Stimulated activated CD4-positive, alpha-beta T cell treated with anti-CD3 and anti-CD28 coated beads, TNF-alpha, amount 100 ng/mL, for 4 hours (primary cell): ENCODE results near the gene CACYBP.

Experiments used
- DNase-seq, 3 experiments: peaks; one replicate each; pipeline ENCODE4 v3.0.0-alpha.2; 2020; ENCODE audit warnings: low read depth in 3 of 3

The CACYBP gene, protein sequence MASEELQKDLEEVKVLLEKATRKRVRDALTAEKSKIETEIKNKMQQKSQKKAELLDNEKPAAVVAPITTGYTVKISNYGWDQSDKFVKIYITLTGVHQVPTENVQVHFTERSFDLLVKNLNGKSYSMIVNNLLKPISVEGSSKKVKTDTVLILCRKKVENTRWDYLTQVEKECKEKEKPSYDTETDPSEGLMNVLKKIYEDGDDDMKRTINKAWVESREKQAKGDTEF

DNA sequence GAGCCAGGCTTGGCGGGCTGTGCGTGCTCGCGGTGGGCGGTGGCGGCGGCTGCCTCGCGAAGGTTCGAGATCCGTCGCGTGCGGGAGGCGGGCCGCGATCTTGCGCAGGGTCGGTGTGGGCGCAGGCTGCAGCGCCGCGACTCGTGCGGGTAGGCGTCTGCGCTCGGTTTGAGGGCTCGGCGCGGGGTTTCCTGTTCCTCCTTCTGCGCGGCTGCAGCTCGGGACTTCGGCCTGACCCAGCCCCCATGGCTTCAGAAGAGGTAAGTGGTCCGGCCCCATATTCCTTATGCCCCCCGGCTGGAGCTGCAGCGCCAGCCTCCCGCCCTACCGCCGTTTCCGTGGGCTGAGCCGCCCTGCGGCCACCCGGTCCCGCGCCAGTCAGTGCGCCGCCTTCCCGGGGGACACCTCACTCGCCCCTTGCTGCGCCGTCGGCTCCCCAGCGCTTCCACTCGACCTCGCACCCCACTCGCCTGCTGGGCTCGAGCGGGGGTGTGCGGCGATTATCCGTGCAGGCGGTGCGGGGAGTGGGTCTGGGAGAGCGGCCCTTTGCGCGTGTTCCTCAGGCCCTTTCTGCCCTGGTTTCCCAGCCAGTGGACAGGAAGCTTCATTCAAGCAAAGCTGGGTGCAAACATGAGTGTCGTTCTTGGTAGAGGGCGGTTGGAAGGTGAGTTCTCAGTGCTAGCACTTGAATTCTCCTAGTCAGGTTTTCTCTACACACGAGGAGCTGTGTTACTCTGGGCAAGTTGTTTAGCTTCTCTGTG is at the start of gene CACYBP:
TSS of gene CACYBP (plus strand) at position 12 of the 761 bp plus-strand sequence. CDS start at position 246, 234 bp downstream.
- DNase-seq = peak in 1 of 3 experiments; percentile 19

DNA sequence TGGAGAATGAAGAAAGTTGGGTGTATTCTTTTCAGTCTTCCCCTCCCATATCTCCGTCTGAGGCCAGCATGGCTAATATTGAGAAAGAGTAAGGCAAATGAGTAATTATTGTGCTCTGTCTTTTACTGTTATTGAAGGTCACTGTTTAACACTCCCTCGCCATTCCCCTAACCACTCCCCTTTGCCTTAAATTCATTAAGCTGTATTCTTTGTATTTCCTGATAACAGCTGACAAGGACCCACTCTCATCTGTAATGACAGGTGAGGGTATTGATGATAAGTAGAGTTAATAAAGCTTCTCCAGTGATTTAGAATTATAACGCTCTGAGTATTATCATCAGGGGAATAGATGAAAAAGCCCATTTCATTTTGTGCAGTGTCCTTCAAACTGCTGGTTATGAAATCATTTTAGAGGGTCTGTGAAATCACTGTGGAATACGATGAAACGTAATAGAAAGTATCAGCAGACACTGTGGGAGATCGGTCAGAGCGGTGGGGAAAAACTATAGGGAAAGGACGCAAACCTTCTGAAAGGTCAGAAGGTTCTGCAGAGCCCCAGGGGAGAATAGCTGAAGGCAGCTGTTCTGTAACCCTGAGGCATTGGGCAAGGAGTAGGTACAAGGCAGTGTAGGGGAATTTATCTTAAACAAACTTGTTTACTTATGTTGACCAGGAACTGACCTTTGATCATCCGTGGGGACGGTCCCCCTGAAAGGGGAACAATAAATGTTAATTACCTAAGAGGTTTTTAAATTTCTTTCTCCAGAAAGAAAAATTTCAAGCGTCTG is 46.3 kb upstream of the CACYBP start:
- no peak for DNase-seq

DNA sequence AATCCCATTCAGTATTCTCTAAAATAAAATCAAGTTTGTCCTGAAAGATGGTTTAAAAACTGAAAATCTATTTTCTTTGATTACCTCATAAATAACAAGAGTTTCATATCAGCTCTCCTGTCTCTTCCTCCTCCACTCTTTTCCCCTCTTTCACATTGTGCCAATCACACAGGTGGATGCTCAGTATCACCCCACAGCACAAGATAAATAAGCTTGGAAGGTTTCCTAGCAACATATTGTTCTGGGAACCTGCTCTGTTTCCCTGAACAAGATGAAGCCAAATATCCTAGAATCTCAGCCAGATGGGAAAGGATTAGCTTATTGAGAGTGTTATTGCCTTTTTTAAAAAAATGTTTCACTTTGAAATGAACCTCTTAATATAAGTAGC is 45.7 kb upstream of the CACYBP start:
- DNase-seq = no peak

DNA sequence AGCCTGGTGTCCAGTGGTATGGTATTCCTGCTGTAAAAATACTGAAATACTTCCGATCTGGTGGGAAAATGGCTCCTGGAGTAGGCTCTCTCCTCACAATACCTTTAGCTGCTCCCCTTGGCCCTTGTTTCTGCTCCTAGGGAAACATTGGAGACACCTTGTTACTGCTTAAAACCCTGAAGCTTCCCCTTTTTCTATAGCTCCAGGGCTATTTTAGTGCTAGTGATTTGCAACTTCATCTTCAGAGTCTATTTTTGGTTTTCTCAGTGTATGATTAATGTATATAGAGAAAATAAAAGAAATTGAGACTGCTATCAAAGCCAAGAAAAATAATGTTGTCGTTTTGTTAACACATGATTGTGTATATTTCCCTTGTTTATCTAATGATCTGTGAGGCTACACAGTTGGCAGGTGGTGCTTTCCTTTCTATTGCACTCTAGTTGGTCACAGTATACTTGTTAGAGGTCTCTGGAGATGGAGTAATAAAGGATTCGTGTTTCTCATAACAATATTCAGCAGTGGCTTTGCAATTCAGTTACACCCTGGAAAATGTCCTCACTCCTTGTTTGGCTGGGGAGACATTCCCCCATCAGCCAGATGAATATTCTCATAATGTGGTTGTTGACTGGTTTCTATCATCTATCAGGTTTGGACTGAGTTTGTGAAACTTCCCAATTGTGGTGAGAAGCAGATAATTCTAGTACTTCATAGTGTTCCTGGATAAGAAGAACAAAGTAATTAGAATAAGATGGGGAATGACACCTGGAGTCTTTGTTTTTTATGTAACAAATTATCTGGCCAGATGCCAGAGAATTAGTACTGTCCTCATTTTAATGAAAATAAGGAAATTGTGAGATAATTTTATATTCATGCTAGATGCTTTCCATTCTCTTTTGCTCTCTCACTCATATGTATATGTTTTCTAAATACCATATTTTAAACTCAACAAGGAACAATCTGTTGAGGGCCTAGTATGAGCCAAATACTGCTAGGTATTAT is 44.8 kb upstream of the CACYBP start:
- DNase-seq = no peak

DNA sequence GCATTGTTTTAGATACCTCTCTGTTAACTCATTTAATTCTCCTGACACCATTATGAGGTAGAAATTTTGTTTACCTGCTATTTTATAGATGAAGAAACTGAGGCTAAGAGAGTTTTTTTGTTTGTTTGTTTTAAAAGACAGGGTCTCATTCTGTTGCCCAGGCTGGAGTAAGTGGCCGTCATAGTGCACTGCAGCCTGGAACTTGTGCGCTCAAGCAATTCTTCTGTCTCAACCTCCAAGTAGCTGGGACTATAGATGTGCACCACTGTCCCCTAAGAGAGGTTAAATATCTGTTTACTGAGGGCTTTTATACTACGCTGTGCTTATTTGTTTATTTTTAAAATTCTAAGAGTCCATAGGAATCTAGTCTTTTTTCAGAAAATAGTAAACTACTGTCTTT is 43.7 kb upstream of the CACYBP start:
- DNase-seq = no peak

DNA sequence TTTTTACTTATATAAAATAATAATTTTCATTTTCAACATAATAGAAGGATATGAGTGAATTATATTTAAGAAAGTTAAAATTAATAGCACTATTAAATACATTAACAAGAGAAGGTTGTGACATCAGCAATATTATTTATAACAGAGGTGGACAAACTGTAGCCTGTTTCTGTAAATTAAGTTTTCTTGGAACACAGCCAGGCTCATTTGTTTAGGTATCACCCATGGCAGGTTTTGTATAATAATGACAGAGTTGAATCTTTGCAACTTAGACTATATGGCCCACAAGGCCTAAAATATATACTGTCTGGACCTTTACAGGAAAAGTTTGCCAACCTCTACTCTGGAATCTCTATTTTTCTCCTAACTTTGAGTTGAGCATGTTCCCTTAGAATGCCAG is 42.8 kb upstream of the CACYBP start:
- no peak for DNase-seq

DNA sequence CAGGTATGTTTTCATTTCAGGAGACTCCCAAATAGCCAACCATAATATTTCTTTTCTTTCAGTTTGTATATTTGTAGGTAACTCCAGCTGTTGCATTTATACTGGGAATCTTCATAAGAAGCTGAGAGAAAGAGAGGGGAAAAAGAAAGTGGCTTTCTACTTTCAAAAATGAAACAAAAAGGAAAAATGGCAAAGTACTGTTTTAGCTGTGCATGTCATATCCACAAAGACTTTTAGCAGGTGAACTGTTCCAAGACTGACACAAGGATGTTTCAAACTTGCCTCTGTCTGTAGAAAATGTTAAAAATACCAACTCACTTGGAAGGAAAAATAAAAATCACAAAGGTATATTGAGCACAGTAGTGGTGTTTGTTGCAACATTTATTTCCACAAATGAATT is 41.9 kb upstream of the CACYBP start:
- no peak for DNase-seq

DNA sequence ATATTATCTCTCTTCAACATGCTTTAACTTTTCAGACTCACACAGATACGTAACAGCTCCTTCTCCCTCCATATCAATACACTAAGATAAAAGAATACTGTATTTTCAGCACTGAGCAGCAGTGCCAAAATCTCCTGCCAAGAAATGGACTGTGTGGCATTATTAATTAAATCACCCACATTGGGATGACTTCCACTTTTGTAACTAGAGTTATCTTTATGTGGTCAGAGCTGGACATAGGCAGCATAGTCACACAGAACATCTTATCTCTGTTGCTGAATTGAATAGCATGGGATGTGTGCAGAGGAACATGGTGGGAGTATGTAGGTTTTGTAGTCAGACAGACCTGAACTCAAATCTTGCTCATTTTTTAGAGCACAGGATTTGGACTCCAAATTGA is 41.4 kb upstream of the CACYBP start:
- DNase-seq = no peak

DNA sequence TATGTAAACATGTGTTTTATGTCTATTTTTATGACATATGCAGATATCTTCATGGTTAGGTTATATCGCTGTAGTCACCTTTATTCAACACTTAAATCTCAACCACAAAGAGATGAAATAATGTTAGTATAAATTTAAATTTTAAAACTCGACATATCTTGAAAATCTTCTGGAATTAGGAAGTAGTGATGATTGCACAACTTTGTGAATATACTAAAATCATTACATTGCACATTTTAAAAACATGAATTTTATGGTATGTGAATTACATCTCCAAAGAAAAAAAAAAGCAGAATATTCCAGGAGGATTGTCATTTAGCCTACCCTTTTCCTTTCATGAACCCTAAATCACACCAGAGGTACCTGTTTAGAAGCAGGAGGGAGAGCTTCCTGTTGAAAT is 39.4 kb upstream of the CACYBP start:
- no peak for DNase-seq

DNA sequence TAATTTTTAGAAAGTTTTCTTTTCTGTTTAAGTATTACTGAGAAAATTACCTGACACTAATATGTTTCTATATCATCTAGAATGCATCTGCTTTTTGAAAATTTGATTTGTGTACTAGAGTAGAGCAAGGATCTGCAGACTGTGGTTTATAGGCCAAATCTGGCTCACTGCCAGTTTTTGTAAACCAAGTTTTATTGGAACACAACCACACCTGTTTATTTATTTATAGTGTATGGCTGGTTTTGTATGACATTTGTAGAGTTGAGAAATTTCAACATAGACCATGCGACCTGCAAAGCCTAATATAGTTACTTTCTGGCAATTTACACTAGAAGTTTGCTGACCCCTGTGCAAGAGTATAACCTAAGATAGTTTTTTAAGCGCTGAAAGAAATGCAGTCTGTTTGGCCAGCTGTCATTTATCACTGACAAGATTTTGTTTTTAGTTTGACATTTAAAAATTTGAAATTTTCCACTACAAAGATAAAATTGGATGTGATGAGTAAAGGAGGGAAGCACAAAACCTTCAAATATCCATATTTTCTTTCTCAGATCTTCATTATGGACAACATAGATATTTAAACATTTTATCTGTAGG is 36.1 kb upstream of the CACYBP start:
- no peak for DNase-seq

DNA sequence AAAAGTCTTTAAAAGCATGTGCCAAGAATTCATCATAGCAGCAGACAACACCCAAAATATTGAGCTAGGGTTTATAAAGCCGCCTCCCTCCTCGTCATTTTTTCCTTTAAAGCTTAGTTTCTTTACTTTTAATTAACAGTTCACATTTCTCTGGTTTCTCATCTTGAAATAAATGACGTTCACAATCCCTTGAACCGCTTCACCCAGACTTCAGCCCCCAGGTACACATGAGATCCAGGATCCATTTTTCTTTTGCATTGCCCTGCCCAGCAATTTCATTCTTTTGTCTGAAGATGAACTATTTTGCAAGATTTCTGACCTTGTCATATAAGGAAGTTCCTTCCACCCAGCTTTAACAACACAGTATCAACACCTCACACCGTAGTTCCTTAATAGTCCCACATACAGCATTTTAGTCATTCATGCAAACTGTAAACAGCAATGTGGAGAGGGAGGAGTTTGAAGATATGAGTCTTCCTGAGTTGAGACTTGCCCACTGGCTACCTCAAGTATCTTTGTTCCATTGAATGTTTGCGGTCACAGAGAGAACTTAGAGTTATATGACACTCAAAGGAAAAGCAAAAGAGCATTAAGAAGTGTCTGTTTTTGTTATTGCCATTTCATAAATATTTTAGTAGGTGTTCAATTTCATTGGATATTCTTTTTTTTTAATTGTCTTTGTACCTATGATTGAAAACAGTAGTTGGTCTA is 35.3 kb upstream of the CACYBP start:
- DNase-seq = no peak

DNA sequence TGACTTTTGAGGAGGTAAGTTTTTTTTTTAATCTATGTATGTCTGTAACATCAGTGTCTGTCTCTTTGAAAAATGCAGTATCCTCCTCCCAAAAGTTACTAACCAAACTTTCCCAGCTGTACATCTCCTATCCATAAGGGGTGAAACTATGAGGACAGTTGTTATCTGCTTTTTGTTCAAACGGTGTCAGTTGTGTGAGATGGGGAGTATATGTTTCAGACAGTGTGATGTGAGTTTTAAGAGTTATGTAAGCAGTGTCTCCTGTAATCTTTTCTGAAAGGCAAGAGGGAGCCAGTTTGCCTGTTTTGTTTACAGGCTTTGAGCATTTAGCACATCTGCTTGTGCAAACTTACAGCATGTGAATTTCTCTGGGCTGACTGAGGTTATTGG is 34.8 kb upstream of the CACYBP start:
- no peak for DNase-seq

DNA sequence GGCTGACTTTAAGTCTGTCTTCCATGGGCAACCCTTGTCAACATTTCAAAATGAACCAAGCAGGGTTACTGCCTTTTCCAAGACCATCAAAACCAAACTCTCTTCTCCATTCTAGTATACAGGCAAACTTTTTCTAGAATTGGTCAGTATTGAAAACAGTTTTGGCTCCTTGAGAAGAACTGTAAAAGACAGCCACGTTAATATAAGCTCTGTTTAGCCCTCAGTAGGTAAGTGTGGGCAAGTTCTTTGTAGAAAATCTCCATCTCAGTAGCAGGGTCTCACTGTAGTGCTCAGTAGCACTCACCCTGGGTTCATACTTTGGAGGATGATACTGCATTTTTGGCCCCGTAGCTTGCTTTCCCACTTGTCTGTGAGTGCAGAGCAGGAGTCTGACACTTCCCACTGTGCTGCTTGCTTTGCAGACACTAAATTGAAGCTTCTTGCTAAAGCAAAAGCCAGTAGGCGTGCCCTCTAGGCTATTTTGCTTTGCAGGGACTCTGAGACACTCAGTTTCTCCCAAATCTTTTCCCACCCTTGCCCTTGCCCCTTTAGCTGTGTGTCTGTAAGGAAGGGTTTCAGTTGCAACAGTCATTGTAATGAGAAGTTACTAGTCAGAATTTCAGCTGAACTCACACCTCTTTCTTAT is 34.3 kb upstream of the CACYBP start:
- no peak for DNase-seq

DNA sequence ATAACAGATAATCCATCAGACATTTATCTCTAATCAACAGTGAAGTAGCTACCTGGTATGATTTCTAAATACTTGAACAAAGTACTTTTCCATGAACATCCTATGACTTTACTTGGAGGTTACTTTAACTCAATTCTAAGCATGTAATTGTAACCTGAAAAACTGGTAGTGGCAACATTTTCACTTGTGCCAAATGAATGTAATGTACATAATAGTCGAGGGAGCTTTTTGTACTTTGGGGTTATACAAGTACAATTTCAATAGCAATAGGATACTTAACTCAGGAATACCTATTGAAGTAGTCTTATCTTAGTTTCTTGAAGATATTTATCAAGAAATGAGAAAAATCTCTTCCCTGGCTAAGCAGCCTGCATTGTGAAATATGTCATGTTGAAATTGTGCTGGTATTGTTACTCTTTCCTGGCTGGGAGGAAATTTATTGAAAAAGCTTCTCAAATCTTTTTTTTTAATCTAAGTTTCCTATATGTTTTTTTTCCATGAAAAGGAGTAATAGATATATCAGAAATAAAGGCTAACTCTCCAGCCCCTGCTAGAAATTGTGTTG is 33.7 kb upstream of the CACYBP start:
- no peak for DNase-seq

DNA sequence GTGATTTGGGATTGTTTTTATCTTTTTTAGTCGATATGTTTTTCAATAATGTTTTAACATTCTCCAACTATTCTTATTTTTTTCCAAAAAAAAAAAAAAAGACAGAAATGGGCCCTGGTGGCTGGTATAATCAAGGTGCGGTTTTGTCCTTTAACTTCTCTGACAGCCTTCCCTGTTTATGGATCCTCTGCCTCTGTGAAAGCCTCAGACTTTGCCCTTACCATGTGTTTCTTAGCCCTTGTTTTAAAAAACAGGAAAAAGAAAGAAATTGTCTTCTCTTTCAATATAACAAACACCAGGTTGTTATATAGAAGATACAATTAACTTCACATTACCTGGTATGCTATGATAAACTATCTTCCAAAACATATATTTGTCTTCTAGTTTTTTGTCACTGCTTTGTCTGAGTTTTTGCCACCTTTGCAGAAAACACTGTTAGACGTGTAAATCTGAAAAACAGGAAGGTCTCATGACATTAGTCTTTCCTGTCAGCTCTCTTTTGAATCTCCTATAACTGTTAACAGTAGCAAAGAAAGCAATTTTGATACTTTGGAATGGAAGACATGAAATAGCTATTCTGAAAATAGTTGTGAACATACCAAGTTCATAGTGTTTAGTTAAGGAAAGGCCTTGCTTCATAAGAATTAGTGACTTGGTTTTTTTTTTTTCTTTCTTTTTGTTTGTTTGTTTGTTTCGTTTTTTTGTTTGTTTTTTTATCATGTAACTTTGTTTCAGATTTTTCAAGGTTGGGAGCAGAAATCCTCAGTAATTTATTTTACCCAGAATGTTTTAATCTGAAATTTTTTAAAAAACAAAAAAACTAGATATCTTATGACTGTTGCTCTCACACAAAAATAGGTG is 31.7 kb upstream of the CACYBP start:
- DNase-seq = no peak

DNA sequence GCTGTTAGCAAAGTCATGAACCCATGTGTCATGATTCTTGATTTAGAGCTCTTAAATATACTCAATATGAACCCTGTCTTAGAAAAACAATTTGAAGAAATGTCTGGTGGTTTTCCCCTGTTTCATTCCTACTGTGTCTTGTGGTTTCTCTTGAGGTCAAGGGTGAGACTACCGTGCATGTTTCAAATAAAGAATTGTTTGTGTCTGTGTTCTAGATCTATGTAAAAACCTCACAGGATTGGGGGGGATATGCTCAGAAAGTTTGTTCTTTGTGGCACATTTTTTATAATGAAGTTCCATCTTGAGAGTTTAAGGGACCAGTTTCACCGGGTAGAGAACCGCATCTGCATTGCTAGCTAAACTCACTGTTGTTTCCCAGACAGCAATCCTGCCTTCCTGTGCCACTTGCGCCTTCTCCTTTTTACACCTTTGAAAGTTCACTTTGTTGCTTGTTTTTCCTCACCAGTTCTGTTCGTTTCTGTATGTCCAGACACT is 30.9 kb upstream of the CACYBP start:
- no peak for DNase-seq

DNA sequence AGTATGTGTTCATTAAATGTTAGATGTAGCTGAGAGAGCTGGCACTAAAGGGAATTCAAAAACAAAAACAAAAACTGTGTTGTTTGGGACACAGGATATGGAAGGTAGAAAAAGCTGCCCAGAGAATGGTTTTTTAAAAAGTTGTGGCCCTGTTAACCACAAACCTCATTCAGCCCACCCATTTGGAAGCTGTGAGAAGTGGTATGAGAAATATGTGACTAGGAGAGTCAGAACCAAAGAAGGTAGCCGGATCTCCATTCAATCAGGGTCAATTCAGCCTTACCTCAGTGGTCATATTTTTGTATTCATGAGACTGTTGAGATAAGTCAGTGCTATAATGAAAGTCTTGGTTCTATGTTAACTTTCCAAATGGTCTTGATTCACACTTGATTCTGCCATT is 29.8 kb upstream of the CACYBP start:
- DNase-seq = no peak

DNA sequence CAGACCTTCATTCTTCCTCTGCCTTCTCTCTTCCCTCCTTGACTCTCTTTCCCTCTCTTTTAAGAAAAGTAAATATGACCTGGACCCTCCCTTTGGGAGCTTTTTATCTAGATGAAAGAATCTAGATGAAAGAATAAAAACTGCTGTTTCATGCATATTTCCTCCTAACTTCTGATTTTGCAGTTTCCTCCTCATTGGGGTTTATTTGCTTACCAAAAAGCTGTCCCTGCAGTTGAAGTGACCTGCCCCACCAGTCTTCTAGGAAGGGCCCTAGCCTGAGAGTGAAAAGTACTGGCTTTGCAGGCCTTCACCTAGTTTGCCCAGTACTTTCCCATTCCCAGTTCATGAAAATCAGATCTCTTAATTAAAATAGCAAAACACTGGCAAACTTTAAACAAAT is 28.3 kb upstream of the CACYBP start:
- no peak for DNase-seq

DNA sequence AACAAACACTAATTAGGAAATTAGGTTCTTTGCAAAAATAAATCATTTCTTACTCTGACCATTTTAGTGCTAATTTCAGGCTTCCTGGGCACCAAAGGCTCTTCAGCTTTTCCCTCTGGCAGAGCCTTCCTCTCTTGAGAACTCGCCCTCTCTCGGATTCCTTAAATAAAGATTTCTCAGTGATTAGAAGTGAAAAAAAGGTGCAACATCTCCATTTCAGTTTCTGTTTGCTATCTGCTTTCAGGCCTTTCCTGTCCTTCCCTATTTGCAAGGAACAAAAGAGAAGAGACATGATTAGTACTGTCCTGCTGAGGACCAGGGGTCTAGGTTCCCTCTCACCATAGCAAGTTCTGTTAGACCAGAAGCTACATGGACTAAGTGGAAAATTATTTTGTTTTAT is 27.8 kb upstream of the CACYBP start:
- DNase-seq = no peak
